T47D (cell line): ENCODE data around the gene BCL2L15.
"Not testable (repeated sequence)": the region's sequence is repeated elsewhere in the genome, so short reads cannot be mapped to it uniquely, and the experiment has no call there.

Source experiments
- DNase-seq, 2 experiments: peaks; one replicate each; pipeline versions ENCODE4 v3.0.0 to v3.0.0-alpha.2; 2011 to 2012; ENCODE audit warnings: low read depth in 1 of 2, low spot score in 1 of 2
- JUND ChIP-seq: IDR thresholded peaks from 2 replicates; pipeline ENCODE4 v1.6.1; 2012; ENCODE audit warnings: low read depth
- in situ Hi-C: cut with HindIII; loops from 2 replicates; pipeline ENCODE4 v1.10.0; 2016; ENCODE audit warnings: low sequenced_read_pairs, low pct_unique_long_range_greater_than_20kb

The BCL2L15 gene

DNA sequence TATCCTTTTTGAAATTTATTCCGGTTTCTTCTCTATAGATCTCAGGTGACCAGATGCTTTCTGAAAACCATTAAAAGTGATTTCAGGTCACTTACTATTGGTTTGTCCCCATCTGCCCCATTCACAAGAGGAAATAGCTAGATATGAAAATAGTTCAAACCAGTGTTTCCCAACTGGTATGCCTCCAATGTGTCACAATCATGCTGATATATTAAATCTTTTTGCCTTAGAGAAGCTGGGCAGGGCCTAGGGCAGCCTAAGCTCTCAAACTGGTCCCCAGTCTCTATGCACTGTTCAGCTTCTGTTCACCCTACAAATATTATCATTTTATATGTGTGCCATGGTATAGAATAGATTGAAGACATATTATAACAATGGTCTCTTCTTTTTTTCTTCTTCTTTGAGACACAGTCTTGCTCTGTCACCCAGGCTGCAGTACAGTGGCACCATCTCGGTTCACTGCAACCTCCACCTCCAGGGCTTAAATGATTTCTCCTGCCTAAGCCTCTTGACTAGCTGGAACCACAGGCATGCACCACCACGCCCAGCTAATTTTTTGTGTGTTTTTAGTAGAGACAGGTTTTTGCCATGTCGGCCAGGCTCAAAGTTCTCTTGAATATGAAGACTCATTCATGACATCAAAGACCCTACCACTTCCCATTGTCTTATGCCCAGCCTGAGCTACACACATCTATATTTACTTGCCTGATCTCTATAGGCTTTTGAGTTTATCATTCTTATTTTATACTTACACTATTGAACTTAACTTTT, 31.6 kb downstream of the BCL2L15 start:
- no peak for TF ChIP-seq JUND
- DNase-seq, result no peak
- in situ Hi-C loops, result no loop called here

DNA sequence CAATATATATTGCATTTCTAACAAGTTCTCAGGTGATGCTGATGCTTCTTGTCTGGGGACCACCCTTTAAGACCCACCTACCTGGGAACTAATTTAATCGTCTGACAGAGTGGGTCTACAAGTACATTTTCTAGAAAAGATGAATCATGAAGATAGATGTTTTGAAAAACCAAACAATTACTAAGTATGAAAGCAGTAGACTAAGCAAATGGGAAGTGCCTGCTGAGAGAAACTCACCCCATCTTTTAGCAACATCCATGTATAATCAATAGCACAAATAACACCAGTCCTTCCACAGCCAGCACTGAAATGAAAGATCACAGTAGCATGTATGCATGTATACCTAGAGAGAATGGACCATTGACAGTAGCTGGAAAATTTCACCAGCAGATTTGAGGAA, 33.1 kb downstream of the BCL2L15 start:
- in situ Hi-C loops, result no loop called here
- no peak for TF ChIP-seq JUND
- DNase-seq, result no peak

DNA sequence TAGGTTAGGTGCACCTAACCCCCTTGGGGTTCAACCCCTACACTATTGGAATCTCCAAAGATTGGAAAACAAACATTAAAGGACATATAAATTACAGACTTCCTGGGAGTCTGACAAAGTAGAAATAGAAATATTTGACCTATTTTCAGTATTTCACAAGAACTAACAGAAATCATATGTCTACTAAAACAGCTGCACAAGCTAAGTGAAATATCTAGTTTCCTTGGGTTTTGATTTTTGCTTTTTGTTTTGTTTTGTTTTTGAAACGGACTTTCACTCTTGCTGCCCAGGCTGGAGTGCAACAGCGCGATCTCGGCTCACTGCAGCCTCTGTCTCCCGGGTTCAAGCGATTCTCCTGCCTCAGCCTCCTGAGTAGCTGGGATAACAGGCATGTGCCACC, 34.7 kb downstream of the BCL2L15 start:
- in situ Hi-C loops, result not testable (repeated sequence)

DNA sequence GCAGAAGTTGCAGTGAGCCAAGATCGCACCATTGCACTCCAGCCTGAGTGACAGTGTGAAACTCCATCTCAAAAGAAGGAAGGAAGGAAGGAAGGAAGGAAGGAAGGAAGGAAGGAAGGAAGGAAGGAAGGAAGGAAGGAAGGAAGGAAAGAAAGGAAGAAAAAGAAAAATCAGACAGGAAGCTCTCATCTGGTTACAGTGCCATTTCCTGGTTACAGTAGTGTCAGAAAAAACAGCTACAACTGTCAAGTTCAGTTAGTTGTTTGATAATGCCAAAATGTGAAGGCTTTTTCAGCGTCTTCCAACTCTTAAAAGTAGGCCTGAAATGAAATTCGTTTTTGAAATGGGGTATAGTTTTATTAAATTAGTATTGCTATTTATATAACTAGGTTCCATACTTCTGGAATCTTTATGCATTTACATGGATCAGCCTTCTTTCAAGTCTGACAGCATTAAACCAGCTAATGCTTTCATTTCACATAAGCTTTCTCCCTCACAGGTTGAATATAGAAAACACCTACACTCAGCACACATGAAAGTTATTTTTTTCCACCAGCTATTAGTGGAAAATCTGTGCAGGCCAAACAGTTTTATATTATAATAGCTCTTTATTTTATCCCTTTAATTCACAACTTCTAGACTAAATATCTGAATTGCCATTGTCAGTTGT, 37.1 kb downstream of the BCL2L15 start:
- in situ Hi-C loops, result no loop called here

More for the DNA sequence above, 34.7 kb downstream of the BCL2L15 start:
- not testable (repeated sequence) for DNase-seq

DNA sequence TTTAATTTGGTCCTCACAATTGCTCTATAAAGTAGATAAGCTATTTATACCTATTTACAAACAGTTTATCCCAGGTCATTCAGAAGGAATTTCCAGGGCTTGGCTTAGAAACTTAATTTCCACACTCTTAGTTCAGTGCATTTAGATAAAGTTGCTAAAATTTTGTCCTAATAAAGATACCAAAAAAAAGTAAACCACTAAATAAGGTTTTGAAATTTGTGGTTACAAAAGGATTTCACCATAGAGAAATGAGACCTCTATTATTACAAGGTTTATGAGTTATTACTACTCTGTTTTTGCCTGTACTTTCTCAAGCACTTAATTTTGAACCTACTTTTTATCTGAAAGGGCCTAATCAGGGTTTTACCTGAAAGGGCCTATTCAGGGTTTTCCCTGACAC, 38.3 kb downstream of the BCL2L15 start:
- in situ Hi-C loops, result no loop called here
- no peak for DNase-seq
- TF ChIP-seq JUND, result no peak

More for the DNA sequence above, 37.1 kb downstream of the BCL2L15 start:
- TF ChIP-seq JUND, result no peak
- no peak for DNase-seq

DNA sequence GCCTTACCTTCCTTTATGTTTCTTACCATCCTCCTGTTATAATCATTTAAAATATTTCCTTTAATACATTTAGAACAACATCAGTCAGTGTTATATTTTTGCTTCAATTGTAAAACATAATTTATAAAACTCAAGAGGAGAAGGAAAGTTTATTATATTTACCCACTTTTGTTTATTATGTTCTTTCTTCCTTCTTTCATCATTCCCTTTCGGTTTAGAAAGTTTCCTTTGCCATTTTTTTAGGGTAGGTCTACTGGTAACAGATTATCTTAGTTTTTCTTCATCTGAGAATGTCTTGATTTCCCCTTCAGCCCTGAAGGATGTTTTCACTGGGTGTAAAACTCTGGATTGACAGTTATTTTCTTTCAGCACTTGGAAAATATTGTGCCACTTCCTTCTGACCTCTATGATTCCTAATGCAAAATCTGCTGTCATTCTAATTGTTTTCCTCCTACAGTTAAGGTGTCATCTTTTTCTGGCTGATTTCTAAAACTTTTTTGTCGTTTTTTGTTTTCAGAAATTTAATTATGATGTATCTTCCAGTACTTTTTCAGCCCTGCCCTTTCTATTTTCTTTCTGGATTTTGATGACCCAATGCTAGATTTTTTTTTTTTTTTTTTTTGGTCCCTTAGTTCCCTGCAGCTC, 40.9 kb downstream of the BCL2L15 start:
- in situ Hi-C loops, result no loop called here
- no peak for DNase-seq
- no peak for TF ChIP-seq JUND

DNA sequence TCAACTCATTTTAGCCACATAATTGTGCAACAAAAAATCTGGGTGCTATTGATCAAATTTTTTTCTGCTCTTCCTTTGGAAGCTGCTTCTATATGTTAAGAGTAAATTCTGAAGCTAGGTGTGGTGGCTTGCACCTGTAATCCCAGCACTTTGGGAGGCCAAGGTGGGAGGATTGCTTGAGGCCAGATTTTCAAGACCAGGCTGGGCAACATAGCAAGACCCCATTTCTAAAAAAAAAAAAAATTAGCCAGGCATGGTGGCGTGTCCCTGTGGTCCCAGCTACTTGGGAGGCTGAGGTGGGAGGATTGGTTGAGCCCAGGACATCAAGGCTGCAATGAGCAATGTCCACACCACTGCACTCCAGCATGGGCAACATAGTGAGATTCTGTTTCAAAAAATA, 50.8 kb downstream of the BCL2L15 start:
- no peak for TF ChIP-seq JUND
- in situ Hi-C loops, result no loop called here
- DNase-seq, result no peak

DNA sequence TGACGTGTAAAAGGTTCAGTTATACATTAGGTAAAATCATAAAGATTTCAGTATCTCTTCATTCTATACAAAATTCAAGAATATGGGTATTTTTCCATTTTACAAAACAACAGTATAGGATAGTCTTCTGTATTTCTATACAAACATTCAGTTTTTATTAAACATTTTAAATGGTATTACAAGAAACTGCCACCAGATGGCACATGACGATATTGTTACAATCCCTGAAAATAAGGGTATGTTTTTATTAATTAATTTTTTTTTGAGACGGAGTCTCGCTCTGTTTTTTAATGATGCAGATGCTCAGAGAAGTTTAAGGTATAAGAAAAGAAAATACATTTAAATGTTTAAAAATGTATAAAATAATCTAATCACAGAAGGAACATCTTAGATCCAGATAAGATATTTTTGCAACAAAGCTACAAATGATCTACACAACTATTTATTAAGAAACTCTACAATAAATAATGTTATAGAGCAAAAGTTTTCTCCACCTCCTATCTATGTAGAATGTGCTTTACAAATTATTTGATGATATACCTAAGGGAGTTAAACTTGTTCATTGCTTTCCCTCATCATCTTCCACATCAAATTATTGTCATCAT, 51.6 kb downstream of the BCL2L15 start:
- in situ Hi-C loops, result no loop called here
- TF ChIP-seq JUND, result no peak
- peak; percentile 9 to 57 for DNase-seq

DNA sequence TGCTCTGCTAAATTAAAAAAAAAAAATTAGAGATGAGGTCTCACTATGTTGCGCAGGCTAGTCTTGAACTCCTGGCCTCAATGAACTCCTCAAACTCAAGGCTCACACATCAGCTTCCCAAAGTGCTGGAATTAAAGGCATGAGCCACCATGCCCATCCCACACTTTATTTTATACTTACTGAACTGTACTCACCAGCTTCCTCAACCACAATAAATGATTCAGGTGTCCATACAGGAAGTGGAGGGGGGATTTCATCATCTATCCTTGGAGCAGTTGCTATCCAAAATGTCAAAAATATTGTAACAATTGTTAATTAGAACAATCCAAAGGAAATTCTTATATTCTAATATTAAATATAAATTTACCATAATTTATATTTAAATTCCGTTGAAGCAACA, 52.7 kb downstream of the BCL2L15 start:
- in situ Hi-C loops, result no loop called here
- no peak for TF ChIP-seq JUND
- no peak for DNase-seq
